GM21526 (cell line): ENCODE measurements around the gene SOX18.
"Not testable (repeated sequence)": the region's sequence is repeated elsewhere in the genome, so short reads cannot be mapped to it uniquely, and the experiment has no call there.

ENCODE experiments used
- ATAC-seq: cut with Tn5 transposase; IDR thresholded peaks from one replicate; pipeline ENCODE4 v1.9.1; 2021; ENCODE audit warnings: moderate library complexity; ENCODE audit not compliant: unreplicated experiment, low FRiP score

The SOX18 gene

GRCh38 chr20:64025101-64025825, 24.2 kb downstream of the SOX18 start:
- ATAC-seq, result no peak

- no peak for ATAC-seq
Measured at GRCh38 chr20:64024141-64024990, 25.1 kb downstream of the SOX18 start.

GRCh38 chr20:64023361-64024140, 25.9 kb downstream of the SOX18 start:
- no peak for ATAC-seq

- ATAC-seq, result no peak
Measured at GRCh38 chr20:64022671-64023360, 26.6 kb downstream of the SOX18 start.

- ATAC-seq, result no peak
Measured at GRCh38 chr20:64021124-64021975, 28.1 kb downstream of the SOX18 start.

GRCh38 chr20:64015635-64016034, 33.8 kb downstream of the SOX18 start:
- ATAC-seq, result no peak

- ATAC-seq, result not testable (repeated sequence)
Measured at GRCh38 chr20:64012385-64013154, 36.9 kb downstream of the SOX18 start.

GRCh38 chr20:64011366-64011779, 38.1 kb downstream of the SOX18 start:
- no peak for ATAC-seq

- ATAC-seq, result no peak
Measured at GRCh38 chr20:64010711-64011237, 38.7 kb downstream of the SOX18 start.

- no peak for ATAC-seq
Measured at GRCh38 chr20:64009811-64010387, 39.5 kb downstream of the SOX18 start.

GRCh38 chr20:64006902-64007301, 42.5 kb downstream of the SOX18 start:
- no peak for ATAC-seq

GRCh38 chr20:64006490-64006889, 42.9 kb downstream of the SOX18 start:
- ATAC-seq, result no peak

GRCh38 chr20:64005394-64005793, 44.0 kb downstream of the SOX18 start:
- no peak for ATAC-seq

GRCh38 chr20:64003960-64004725, 45.3 kb downstream of the SOX18 start:
- no peak for ATAC-seq

- ATAC-seq, result no peak
Measured at GRCh38 chr20:64001607-64002011, 47.8 kb downstream of the SOX18 start.

- ATAC-seq, result no peak
Measured at GRCh38 chr20:64000906-64001305, 48.5 kb downstream of the SOX18 start.
